ENCODE results near the gene AIRE.

DNA sequence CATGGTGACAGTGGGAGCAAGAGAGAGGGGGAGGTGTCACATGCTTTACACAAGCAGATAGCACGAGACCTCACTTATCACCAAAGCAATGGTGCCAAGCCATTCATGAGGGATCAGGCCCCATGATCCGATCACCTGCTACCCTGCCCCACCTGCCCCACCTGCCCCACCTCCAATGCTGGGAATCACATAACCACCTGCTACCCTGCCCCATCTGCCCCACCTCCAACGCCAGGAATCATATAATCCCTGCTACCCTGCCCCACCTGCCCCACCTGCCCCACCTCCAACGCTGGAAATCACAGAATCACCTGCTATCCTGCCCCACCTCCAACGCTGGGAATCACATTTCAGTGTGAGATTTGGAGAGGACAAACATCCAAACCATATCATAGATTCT is 10.6 kb upstream of the AIRE start:
- TF ChIP-seq POLR2A (IDR thresholded peaks at IDR 0.05; ENCODE audit: low read length) = no peak
- TF ChIP-seq GATA1 (IDR thresholded peaks at IDR 0.05; ENCODE audit: low read depth, low read length) = no peak
